ENCODE results near the gene CEP350. TPM values are rescaled to one million over a fixed set of nuclear protein-coding genes. Genes with fewer than 3 reads are reported as not detected.
"Not testable (repeated sequence)": the region's sequence is repeated elsewhere in the genome, so short reads cannot be mapped to it uniquely, and the experiment has no call there.

CEP350 gene
- total RNA-seq, 1 experiment from 2014 or later, result 42.9 TPM

DNA sequence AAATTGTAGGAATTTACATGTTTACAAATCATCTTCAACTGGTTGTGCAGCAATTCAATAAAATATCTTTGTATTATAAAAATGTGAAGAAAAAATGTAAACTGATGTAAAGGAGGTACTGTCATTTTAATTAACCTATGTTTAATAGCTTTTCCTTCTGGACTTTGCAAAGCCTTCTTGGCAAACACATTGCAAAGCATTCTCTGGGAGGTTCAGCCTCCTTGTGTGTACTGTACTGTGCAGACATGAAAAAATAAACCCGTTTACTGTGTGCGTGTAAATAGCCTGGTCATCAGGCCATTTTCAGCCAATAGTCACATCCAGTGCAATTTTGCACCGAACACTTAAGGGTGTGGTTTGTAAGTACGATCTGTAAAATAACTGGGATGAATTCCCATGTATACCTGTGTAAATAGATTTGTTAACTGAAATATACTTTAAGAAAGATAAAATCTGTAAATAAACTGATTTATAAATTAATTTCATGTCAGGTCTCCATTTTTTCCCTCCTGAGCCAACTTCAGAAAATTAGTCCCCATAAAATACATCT is 159.9 kb downstream of the CEP350 start:
- Histone ChIP-seq H3K9me3 (replicated peaks) (no peaks in the 10 kb centered on the region), H3K4me3 (no peak overlapping the region), H3K36me3 (peaks cover 34% of the 10 kb centered on the region), H3K4me1 (replicated peaks) (peaks cover 16% of the 10 kb centered on the region), H3K27ac (no peak overlapping the region), H3K27me3 (replicated peaks) (no peaks in the 10 kb centered on the region)
- no peak for DNase-seq (ENCODE audit: low read depth in 1 of 2, low spot score in 2 of 2)

DNA sequence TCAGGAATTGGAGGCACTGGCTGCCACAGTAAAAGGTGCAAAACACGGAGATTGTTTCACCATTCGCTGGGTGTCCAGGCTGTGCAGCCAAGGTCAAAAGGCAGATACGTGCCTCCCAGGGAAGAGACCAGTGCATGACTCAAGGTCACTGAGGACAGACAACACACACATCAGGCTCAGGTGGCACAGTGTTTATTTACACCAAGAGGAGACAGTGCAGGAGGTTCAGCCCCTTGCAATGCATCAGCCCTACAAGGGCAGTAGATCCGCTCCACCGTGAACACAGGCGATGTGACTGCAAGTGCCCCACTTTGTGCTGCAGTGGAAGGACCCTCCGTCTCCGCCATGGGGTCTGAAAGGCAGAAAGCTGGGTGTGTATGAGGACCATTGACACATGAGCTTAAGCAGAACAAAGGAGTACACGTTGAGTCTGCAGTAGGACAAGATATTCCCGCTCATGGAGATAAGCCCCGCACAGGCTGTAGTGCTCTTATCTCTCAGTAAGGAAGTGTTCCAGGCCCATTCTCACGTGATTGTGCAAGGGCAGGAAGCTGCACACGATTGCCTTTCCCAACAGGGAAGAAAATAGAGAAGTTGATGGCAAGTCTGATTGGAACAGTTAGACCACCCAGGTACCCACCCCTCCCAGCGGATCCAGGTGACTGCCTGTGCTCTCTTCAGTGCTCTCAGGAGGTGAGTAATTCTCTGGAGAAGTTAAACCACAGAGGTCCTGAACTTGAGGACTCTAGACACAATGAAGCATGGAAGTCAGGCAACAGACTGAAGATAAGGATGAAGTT is 162.6 kb downstream of the CEP350 start:
- DNase-seq (ENCODE audit: low read depth in 1 of 2, low spot score in 2 of 2), result peak in 1 of 2 experiments; percentile 63
- peaks cover 14% of the 10 kb centered on the region for H3K36me3 ChIP-seq
- H3K4me1 ChIP-seq (replicated peaks), result peaks cover 16% of the 10 kb centered on the region
- H3K27ac ChIP-seq, result peak overlapping the region; percentile 58
- no peaks in the 10 kb centered on the region for H3K9me3 ChIP-seq (replicated peaks)
- H3K27me3 ChIP-seq (replicated peaks), result no peaks in the 10 kb centered on the region
- no peak overlapping the region for H3K4me3 ChIP-seq

GRCh38 chr1:180117764-180118116 is 163.1 kb downstream of the CEP350 start:
- peaks cover 8% of the 10 kb centered on the region for H3K36me3 ChIP-seq
- peak overlapping the region; percentile 58 for H3K27ac ChIP-seq
- no peak overlapping the region for H3K4me3 ChIP-seq
- DNase-seq (ENCODE audit: low read depth in 1 of 2, low spot score in 2 of 2), result peak; percentile 61 to 62
- H3K4me1 ChIP-seq (replicated peaks), result peaks cover 16% of the 10 kb centered on the region
- no peaks in the 10 kb centered on the region for H3K9me3 ChIP-seq (replicated peaks)
- H3K27me3 ChIP-seq (replicated peaks), result no peaks in the 10 kb centered on the region

DNA sequence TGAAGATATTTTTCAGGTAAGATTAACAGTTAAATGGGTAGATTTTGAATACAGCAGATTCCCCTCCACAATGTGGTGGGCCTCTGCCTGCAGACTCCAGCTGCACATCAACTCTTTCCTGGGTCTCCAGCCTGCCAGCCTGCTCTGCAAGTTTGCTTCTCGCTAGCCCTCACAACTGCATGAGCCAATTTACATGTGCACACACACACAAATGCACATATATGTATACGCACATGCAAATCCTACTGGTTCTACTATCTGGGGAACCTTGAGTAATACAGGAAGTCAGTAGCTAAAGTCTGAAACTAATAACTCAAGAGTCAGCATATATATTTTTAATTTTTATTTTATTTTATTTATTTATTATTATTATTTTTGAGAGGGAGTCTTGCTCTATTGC is 165.2 kb downstream of the CEP350 start:
- H3K27me3 ChIP-seq (replicated peaks), result no peaks in the 10 kb centered on the region
- no peaks in the 10 kb centered on the region for H3K36me3 ChIP-seq
- H3K27ac ChIP-seq, result no peak overlapping the region
- no peak overlapping the region for H3K4me3 ChIP-seq
- no peak for DNase-seq (ENCODE audit: low read depth in 1 of 2, low spot score in 2 of 2)
- peaks cover 16% of the 10 kb centered on the region for H3K4me1 ChIP-seq (replicated peaks)
- H3K9me3 ChIP-seq (replicated peaks), result no peaks in the 10 kb centered on the region

GRCh38 chr1:180123463-180123936 is 168.9 kb downstream of the CEP350 start:
- no peaks in the 10 kb centered on the region for H3K9me3 ChIP-seq (replicated peaks)
- no peaks in the 10 kb centered on the region for H3K27me3 ChIP-seq (replicated peaks)
- H3K4me1 ChIP-seq (replicated peaks), result no peaks in the 10 kb centered on the region
- no peak for DNase-seq (ENCODE audit: low read depth in 1 of 2, low spot score in 2 of 2)
- H3K36me3 ChIP-seq, result no peaks in the 10 kb centered on the region
- no peak overlapping the region for H3K27ac ChIP-seq
- no peak overlapping the region for H3K4me3 ChIP-seq

- no peak overlapping the region for H3K4me3 ChIP-seq
- no peak overlapping the region for H3K27ac ChIP-seq
- no peaks in the 10 kb centered on the region; the same call in 1 of the 2 replicates for H3K9me3 ChIP-seq (replicated peaks)
- H3K27me3 ChIP-seq (replicated peaks), result no peaks in the 10 kb centered on the region
- H3K4me1 ChIP-seq (replicated peaks), result peaks cover 4% of the 10 kb centered on the region; the same call in 1 of the 2 replicates
- DNase-seq (ENCODE audit: low read depth in 1 of 2, low spot score in 2 of 2), result no peak
- no peaks in the 10 kb centered on the region for H3K36me3 ChIP-seq
Measured at GRCh38 chr1:180130651-180131050, 176.0 kb downstream of the CEP350 start.

- Histone ChIP-seq H3K36me3 (no peaks in the 10 kb centered on the region), H3K4me1 (replicated peaks) (peaks cover 4% of the 10 kb centered on the region; the same call in 1 of the 2 replicates), H3K9me3 (replicated peaks) (no peaks in the 10 kb centered on the region; the same call in 1 of the 2 replicates), H3K4me3 (no peak overlapping the region), H3K27me3 (replicated peaks) (no peaks in the 10 kb centered on the region), H3K27ac (no peak overlapping the region)
- no peak for DNase-seq (ENCODE audit: low read depth in 1 of 2, low spot score in 2 of 2)
Measured at GRCh38 chr1:180131510-180131909, 176.9 kb downstream of the CEP350 start.

GRCh38 chr1:180133193-180133592 is 178.6 kb downstream of the CEP350 start:
- no peaks in the 10 kb centered on the region for H3K27me3 ChIP-seq (replicated peaks)
- no peak for DNase-seq (ENCODE audit: low read depth in 1 of 2, low spot score in 2 of 2)
- H3K27ac ChIP-seq, result no peak overlapping the region
- no peaks in the 10 kb centered on the region; the same call in 1 of the 2 replicates for H3K9me3 ChIP-seq (replicated peaks)
- peaks cover 4% of the 10 kb centered on the region; the same call in 1 of the 2 replicates for H3K4me1 ChIP-seq (replicated peaks)
- H3K36me3 ChIP-seq, result no peaks in the 10 kb centered on the region
- H3K4me3 ChIP-seq, result no peak overlapping the region

DNA sequence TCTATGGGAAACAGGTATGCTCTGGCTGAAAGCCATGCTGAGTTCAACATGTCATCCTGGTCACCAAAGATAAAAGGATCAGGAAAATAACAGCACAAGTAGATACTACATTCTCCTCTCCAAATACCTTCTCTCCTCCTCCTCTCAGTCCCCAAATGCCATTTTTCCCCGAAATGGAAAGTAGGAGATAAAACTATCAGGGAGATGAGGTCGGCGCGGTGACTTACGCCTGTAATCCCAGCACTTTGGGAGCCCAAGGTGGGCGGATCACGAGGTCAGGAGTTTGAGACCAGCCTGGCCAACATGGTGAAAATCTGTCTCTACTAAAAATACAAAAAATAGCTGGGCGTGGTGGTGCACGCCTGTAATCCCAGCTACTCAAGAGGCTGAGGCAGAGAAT is 179.1 kb downstream of the CEP350 start:
- not testable (repeated sequence) for H3K4me1 ChIP-seq (replicated peaks); H3K27ac ChIP-seq; H3K27me3 ChIP-seq (replicated peaks); H3K9me3 ChIP-seq (replicated peaks); DNase-seq (ENCODE audit: low read depth in 1 of 2, low spot score in 2 of 2); H3K4me3 ChIP-seq; H3K36me3 ChIP-seq

GRCh38 chr1:180135535-180135934 is 180.9 kb downstream of the CEP350 start:
- DNase-seq (ENCODE audit: low read depth in 1 of 2, low spot score in 2 of 2), result no peak
- H3K27ac ChIP-seq, result no peak overlapping the region
- no peaks in the 10 kb centered on the region for H3K36me3 ChIP-seq
- no peaks in the 10 kb centered on the region; the same call in 1 of the 2 replicates for H3K9me3 ChIP-seq (replicated peaks)
- peaks cover 4% of the 10 kb centered on the region; the same call in 1 of the 2 replicates for H3K4me1 ChIP-seq (replicated peaks)
- H3K27me3 ChIP-seq (replicated peaks), result no peaks in the 10 kb centered on the region
- no peak overlapping the region for H3K4me3 ChIP-seq

DNA sequence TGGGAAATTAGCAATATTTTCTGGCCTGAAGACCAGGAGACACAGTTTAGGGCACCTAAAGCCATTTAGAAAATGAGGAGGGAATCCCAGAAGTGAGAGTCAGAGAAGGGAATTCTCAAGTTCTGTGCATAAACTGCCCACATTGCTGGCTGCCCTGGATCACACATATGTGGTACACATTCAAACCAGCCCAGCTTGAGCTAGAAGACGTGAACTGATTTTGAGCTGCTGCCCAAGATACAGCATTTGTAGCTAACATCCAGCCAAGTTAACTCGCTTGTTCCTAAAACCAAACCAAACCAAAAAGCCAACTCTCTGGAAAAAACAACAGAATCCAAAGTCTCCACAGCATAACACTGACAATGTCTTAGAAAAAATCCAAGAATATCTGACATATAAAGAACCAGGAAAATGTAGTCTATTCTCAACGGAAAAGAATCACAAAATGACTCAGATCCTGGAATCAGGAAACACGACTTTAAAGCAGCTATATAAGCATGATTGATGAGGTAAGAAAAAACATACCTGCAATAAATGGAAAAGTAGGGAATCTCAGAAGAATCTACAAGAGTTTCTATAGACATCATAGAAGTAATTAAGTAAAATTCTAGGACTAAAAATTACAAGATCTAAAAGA is 181.8 kb downstream of the CEP350 start:
- H3K36me3 ChIP-seq, result no peaks in the 10 kb centered on the region
- peaks cover 4% of the 10 kb centered on the region; the same call in 1 of the 2 replicates for H3K4me1 ChIP-seq (replicated peaks)
- H3K27me3 ChIP-seq (replicated peaks), result no peaks in the 10 kb centered on the region
- no peaks in the 10 kb centered on the region; the same call in 1 of the 2 replicates for H3K9me3 ChIP-seq (replicated peaks)
- no peak overlapping the region for H3K4me3 ChIP-seq
- H3K27ac ChIP-seq, result no peak overlapping the region
- DNase-seq (ENCODE audit: low read depth in 1 of 2, low spot score in 2 of 2), result no peak

DNA sequence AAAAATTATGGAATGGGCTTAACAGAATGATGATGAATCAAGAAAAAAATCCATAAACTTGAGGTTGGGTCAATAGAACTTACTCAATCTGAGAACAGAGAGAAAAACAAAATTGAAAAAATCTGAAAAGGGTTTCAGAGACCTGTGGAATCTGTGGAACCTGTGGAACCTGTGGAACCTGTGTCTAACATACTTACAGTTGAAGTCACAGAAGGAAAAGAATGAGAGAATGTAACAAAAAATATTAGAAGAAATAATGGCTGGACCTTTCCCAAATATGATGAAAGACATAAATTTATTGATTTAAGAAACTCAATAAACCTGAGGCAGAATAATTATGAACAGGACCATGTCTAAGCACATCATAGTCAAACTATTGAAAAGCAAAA is 182.4 kb downstream of the CEP350 start:
- Histone ChIP-seq H3K27ac (no peak overlapping the region), H3K4me1 (replicated peaks) (no peaks in the 10 kb centered on the region), H3K9me3 (replicated peaks) (no peaks in the 10 kb centered on the region; the same call in 1 of the 2 replicates), H3K36me3 (no peaks in the 10 kb centered on the region), H3K27me3 (replicated peaks) (no peaks in the 10 kb centered on the region), H3K4me3 (no peak overlapping the region)
- no peak for DNase-seq (ENCODE audit: low read depth in 1 of 2, low spot score in 2 of 2)

- Histone ChIP-seq H3K9me3 (replicated peaks) (no peaks in the 10 kb centered on the region; the same call in 1 of the 2 replicates), H3K27ac (no peak overlapping the region), H3K4me3 (no peak overlapping the region), H3K36me3 (no peaks in the 10 kb centered on the region), H3K27me3 (replicated peaks) (no peaks in the 10 kb centered on the region), H3K4me1 (replicated peaks) (no peaks in the 10 kb centered on the region)
- DNase-seq (ENCODE audit: low read depth in 1 of 2, low spot score in 2 of 2), result no peak
Measured at GRCh38 chr1:180137776-180138175, 183.2 kb downstream of the CEP350 start.

GRCh38 chr1:180141381-180141934 is 186.8 kb downstream of the CEP350 start:
- no peaks in the 10 kb centered on the region for H3K36me3 ChIP-seq
- H3K4me1 ChIP-seq (replicated peaks), result no peaks in the 10 kb centered on the region
- H3K9me3 ChIP-seq (replicated peaks), result no peaks in the 10 kb centered on the region
- H3K4me3 ChIP-seq, result no peak overlapping the region
- no peaks in the 10 kb centered on the region for H3K27me3 ChIP-seq (replicated peaks)
- H3K27ac ChIP-seq, result no peak overlapping the region
- no peak for DNase-seq (ENCODE audit: low read depth in 1 of 2, low spot score in 2 of 2)
